ENCODE measurements around the gene SPATA46. TPM values are rescaled to one million over a fixed set of nuclear protein-coding genes. Genes with fewer than 3 reads are reported as not detected.

Gene SPATA46
- total RNA-seq, 1 donor from 2014 or later, result not detected

- Mint-ChIP-seq H3K4me1 (peaks cover 14% of the 10 kb centered on the region), H3K27me3 (ENCODE audit: low read depth) (no peaks in the 10 kb centered on the region), H3K27ac (ENCODE audit: unreplicated experiment) (no peak overlapping the region), H3K36me3 (ENCODE audit: low read depth) (no peaks in the 10 kb centered on the region), H3K4me3 (no peak overlapping the region), H3K9me3 (no peaks in the 10 kb centered on the region)
- DNase-seq (ENCODE audit: low read depth, low spot score), result no peak
- no peak for TF ChIP-seq CTCF (conservative IDR thresholded peaks at IDR 0.05)
These were observed 15.3 kb downstream of the SPATA46 start for GRCh38 chr1:162361349-162361748.

- no peak for DNase-seq (ENCODE audit: low read depth, low spot score)
- H3K9me3 Mint-ChIP-seq, result no peaks in the 10 kb centered on the region
- H3K4me3 Mint-ChIP-seq, result no peak overlapping the region
- H3K4me1 Mint-ChIP-seq, result peaks cover 14% of the 10 kb centered on the region
- no peak overlapping the region for H3K27ac Mint-ChIP-seq (ENCODE audit: unreplicated experiment)
- TF ChIP-seq CTCF (conservative IDR thresholded peaks at IDR 0.05), result no peak
- H3K27me3 Mint-ChIP-seq (ENCODE audit: low read depth), result no peaks in the 10 kb centered on the region
- no peaks in the 10 kb centered on the region for H3K36me3 Mint-ChIP-seq (ENCODE audit: low read depth)
These were observed 15.8 kb downstream of the SPATA46 start for GRCh38 chr1:162360874-162361260.

DNA sequence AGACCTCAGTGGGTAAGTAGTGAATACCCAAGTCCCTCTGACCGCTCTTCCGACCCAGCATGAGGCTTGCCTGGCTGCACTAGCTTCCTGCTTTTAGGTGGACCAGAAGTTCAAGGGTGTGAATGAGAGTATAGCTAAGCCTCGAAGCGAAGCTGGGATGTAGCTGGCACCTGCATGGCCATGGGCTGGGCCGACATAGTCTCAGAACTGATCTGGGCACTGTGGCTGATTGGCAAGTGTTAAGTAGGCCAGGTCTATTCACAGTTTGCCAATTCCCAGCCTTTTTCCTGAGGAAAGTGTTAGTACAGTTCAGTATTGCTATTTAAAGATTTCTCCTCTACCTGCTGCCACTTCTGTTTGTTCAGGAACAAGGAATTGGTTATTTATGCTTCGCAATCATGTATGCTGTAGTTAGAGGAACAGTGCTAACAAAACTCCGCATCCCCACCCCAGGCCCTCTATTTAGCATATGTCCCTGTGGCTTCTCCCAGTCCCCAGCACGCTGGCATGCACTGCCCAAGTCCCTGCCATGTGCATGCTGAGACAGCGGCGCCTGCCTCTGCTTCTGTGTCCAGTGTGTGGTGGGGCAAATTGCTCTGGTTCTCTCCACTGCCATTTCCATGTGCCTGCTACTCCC is 16.3 kb downstream of the SPATA46 start:
- Mint-ChIP-seq H3K27ac (ENCODE audit: unreplicated experiment) (no peak overlapping the region), H3K27me3 (ENCODE audit: low read depth) (no peaks in the 10 kb centered on the region), H3K4me1 (peaks cover 14% of the 10 kb centered on the region), H3K9me3 (no peaks in the 10 kb centered on the region), H3K4me3 (no peak overlapping the region), H3K36me3 (ENCODE audit: low read depth) (no peaks in the 10 kb centered on the region)
- no peak for DNase-seq (ENCODE audit: low read depth, low spot score)
- TF ChIP-seq CTCF (conservative IDR thresholded peaks at IDR 0.05), result no peak

DNA sequence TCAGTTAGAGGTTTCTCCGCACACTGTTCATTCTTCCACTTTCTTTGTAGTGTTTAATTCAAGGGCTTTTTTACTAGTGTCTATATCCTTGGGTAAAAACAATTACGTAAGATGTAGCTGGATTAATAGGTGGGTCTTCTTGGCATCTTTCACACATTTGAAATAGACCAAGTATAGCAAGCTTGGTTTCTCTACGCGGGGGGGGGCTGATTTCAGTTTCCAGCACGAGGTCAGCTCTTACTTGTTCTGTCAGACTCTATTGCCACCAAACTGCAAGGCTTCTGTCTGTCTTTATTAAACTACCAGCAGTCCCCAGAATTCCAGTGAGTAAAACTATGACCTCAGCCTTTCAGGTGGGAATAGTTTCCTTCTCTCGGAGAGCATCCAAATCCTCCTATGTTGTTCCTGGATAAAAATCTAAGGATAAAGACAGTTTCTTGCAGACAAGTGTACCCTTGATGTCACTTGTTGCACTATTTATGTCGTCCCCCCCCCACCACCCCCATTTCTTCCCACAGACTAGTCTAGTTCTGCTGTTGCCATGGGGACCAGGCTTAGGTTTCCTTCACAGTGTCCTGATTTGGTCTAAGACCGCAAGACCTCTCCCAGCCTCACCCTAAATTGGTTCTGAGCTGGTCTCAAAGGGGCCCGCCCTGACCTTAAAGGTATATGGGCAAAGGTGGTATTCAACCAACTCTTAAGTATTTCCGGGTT is 17.0 kb downstream of the SPATA46 start:
- TF ChIP-seq CTCF (conservative IDR thresholded peaks at IDR 0.05), result no peak
- no peaks in the 10 kb centered on the region for H3K9me3 Mint-ChIP-seq
- no peak overlapping the region for H3K27ac Mint-ChIP-seq (ENCODE audit: unreplicated experiment)
- DNase-seq (ENCODE audit: low read depth, low spot score), result no peak
- peaks cover 14% of the 10 kb centered on the region for H3K4me1 Mint-ChIP-seq
- H3K4me3 Mint-ChIP-seq, result no peak overlapping the region
- no peaks in the 10 kb centered on the region for H3K27me3 Mint-ChIP-seq (ENCODE audit: low read depth)
- H3K36me3 Mint-ChIP-seq (ENCODE audit: low read depth), result no peaks in the 10 kb centered on the region

- no peaks in the 10 kb centered on the region for H3K9me3 Mint-ChIP-seq
- no peak overlapping the region for H3K4me3 Mint-ChIP-seq
- DNase-seq (ENCODE audit: low read depth, low spot score), result no peak
- peaks cover 3% of the 10 kb centered on the region for H3K36me3 Mint-ChIP-seq (ENCODE audit: low read depth)
- H3K27me3 Mint-ChIP-seq (ENCODE audit: low read depth), result no peaks in the 10 kb centered on the region
- TF ChIP-seq CTCF (conservative IDR thresholded peaks at IDR 0.05), result no peak
- H3K4me1 Mint-ChIP-seq, result peaks cover 14% of the 10 kb centered on the region
- no peak overlapping the region for H3K27ac Mint-ChIP-seq (ENCODE audit: unreplicated experiment)
These were observed 17.7 kb downstream of the SPATA46 start for GRCh38 chr1:162358928-162359327.

Data from neural crest cell (in vitro differentiated cells).